ENCODE data around the gene ACO2.
"Not testable (repeated sequence)": the region's sequence is repeated elsewhere in the genome, so short reads cannot be mapped to it uniquely, and the experiment has no call there.

The ACO2 gene

DNA sequence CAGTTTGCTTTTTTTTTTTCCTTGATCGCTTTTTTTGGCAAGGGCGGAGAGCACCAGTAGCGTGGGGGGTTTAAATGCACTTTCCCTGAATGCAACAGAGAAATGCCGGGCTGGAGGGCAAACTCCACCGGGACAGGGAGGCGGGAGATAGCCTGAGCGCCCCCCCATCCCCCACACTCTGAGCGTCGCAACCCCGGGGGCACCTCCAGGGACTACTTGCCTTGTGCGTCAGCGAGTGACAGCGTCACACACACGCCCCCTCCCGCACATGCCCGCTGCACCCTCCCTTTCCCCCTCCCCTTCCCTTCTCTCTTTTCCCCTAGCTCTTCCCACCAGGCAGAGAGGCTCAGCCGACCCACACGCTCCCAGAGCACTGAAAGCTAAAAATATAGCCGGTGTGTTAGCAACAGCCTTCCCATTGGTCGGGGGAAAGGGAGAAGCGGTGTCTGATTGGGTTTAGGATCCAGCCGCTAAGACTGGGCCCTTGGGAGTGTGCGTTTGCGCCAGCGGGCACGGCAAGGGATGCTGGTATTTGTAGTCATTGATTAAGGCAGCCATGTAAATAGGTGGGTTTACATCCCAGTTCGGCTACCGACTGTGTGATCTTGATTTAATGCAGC, 20.6 kb upstream of the ACO2 start:
- peak; percentile 98 for DNase-seq (ENCODE audit: low spot score)

DNA sequence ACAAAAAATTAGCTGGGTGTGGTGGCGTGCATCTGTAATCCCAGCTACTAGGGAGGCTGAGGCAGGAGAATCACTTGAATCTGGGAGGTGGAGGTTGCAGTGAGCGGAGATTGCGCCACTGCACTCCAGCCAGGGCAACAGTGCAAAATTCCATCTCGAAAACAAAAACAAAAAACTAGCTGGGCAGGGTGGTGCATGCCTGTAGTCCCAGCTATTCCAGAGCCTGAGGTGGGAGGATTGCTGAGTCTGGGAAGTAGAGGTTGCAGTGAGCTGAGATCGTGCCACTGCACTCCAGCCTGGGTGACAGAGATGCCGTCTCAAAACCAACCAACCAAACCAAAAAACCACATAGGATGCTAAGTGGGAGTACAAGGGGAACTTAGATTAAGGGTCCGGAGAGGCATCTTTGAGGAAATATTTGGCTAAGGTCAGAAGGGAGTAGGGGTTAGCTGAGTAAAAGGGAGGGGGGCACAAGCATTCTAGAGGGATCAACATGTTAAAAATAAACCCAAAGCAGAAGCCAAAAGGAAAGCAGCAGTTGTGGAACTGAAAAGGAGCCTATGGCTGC, 10.7 kb upstream of the ACO2 start:
- no peak for DNase-seq (ENCODE audit: low spot score)

DNA sequence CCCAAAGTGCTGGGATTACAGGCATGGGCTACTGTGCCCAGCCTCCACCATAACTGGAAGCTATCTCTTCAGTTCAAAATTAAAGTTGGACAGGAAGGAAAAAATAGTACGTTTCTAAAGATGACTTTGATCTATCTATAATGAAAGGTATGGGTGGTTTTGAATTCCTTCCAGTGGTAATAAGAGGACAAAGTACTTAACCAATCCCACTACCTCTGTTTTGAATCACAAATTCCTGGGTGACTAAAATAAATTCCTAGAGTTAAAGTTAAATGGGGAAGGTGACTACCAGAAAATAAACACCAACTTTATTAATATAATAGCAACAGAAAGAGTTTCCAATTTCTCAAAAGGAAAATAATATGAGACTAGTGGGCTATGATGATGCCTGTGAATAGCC, 9.5 kb upstream of the ACO2 start:
- no peak for DNase-seq (ENCODE audit: low spot score)

DNA sequence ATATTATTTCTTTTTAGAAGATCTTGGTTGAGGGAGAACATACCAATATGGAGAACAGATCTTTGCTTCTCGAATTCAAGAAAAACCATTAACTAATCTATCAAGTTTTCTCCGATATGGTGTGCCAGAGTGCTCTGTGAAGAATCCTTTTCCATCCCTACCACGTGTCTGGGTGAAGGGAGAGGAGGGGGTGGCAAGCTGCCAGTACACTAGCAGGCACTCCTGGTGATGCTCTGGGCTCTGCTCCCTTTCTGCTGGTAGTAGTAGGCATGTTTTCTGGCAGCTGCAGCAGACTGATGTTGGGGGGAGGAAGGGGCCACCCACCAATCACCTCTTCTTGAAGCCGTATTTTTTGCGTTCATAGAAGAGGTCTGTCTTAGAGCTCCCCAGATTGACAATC, 8.8 kb upstream of the ACO2 start:
- not testable (repeated sequence) for DNase-seq (ENCODE audit: low spot score)

DNA sequence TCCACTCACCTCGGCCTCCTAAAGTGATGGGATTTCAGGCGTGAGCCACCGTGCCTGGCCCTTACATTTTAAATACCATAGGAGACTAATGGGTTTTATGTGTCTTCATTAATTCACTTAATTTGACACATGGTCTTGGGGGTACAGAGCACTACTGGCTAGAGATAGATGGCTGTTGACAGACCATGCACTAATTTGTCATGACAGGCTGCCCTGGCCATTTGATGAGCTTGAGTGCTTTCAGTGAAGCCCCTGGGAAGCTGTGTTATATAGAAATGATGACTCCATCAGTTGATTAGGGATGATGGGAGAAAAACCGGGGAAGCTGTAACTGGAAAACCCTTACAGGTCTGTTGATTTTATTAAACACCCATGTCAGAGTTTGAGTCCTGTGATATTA, 7.0 kb upstream of the ACO2 start:
- DNase-seq (ENCODE audit: low spot score): no peak

DNA sequence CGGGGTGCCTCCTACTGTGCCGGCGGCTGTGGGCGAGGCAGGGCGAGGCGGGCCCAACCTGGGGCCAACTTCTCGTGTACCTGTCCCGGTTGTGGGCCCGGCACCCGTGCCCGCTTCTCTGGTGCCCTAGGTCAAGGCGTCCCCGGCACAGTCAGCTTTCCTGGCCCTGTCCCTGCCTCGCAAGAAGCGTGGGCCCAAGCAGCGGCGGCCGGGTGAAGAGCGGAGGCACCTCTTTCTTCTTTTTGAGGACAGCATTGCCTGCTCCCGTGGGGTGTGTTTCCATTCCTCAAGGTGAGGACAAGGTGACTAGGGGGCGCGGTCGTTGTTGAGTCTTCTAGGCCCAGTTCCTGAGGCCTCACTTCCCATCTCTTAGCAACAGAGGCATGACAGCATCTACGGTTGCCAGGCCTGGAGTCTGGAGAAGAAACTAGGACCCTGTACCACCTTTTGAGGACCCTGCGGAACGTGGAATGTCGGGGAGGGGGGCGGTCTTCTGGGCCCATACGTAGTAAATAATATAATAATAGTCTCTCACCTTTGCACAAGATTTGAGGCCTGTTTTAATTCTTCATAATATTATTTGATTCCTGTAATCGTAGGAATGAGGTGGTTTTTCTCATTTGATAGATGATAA, 418 bp downstream of the ACO2 start:
- no peak for DNase-seq (ENCODE audit: low spot score)

DNA sequence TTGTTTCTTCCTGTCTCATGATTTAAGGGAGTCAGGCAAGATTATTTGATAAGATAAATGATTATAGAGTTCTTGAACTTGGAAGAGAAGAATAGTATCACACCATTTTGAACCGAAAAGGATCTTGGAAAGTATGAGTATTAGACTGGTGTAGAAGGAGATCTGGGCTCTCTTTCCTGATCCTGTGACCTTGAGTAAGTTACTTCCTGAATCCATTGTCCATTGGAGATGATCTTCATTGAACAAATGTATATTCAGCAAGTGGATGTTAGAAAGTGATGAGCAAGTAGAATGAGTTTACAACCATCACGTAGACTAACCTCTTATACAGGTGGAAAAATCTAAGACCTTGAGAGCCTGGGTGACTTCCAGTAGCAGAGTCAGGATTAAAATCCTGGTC, 2.0 kb downstream of the ACO2 start:
- no peak for DNase-seq (ENCODE audit: low spot score)

DNA sequence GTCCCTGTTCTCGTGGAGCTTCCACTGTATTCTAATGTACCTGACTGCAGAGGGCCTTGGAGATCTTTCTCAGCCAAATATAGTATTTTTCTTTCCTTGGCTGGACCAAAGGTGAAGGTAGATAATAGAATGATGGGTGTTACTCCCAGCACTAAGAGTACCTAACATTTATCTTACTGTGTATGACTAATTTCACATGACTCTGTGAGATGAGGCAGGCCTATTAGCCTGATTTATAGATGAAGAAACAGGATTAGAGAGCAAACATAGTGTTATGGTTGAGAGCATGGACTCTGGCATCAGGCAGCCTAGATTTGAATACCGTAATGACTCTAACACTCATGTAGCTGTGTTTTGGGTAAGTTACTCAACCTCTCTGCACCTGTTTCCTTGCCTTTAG, 2.7 kb downstream of the ACO2 start:
- DNase-seq (ENCODE audit: low spot score): no peak

DNA sequence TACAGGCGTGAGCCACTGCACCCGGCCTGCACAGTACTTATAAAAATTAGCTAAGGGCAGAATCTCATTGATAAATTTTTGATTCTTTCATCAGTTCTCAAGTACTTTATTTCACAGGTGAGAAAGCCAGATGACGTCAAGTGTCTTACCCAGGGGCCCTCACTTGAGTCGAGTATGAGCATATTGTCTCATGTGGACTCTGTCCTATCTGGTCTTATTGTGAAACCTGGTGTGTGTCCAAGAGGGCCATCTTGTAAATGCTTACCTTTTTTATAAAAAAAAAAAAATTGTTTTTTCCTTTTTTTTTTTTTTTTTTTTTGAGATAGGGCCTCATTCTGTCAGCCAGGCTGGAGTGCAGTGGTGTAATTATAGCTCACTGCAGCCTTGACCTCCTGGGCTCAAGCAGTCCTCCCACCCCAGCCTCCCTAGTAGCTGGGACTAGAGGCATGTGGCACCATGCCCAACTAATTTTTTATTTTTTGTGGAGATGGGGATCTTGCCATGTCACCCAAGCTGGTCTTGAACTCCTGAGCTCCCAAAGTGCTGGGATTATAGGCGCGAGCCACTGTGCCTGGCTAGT, 6.0 kb downstream of the ACO2 start:
- DNase-seq (ENCODE audit: low spot score): no peak

DNA sequence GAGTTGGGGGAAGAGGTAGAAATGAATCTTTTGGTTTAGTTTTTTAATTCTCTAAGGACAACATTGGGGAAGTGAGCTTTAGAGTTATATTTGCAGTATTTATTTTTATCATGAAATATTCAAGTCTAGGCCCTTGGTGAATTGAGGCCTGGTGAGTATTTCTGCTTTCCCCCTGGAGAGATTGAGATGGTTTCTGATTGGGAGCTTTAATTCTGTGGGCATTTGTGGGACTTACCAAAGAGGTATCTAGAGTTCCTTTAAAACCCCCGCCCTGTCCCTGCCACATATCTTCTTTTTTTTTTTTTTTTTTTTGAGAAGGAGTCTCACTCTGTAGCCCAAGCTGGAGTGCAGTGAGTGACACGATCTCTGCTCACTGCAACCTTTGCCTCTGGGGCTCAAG, 9.6 kb downstream of the ACO2 start:
- DNase-seq (ENCODE audit: low spot score): no peak

DNA sequence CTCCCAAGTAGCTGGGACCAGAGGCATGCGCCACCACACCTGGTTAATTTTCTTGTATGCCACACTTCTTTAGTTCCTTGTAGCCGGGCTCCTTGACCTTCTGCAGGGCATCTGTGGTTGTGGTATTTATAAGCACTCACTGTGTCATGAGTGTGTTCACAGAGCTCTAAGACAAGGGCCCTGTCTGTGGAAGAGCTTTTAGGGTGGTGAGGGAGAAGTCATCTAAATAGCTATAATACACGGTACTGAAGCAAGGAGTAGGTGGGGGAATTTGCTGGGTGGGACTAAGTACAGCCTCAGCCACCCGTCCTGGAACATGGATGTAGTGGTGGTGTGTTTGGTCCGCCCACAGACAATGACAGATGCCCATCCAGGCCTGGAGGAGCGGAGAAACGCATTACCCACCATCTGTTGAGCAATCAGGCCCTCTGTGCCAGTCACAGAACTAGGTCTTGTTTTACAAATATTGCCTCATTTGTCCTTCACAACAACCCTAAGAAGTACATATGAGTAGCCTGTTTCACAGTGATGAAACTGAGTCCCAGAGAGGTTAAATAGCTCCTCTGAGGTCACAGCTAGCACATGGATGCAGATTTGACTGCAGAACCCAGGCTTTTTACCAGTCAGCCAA, 10.1 kb downstream of the ACO2 start:
- no peak for DNase-seq (ENCODE audit: low spot score)

DNA sequence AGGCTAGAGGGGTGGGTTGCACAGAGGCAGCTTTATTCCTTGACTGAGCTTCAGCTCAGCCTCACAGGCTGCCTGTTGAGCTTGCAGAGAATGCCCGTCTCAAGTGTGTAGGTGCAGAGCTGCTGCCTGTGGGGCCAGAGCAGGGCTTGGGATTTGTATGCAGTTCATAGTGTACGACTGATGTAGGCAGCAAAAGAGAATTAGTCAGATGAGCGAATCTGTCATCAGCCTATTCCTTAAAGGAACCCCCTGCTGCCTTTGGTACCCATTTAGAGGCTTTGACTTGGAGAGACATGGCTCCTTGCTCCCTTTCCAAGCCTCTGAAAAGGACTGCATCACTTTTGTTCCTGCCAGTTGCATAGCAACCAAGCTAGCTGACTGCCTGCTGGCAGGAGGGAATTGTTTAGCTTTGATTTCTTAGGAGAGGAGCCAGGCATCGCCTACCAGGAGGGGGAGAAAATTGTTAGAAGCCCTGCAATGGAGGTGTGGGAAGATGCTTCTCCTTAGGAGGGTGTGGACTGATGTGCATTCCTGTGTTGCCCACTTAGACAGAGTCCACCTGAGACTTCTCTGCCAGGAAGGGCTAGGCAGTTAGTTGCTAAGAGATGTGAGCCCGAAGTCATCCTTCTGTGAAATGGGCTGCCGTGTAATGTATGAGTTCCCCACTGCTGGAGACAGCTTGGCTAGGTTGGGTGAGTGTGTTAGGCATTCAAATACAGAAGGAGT, 10.9 kb downstream of the ACO2 start:
- peak; percentile 72 for DNase-seq (ENCODE audit: low spot score)

DNA sequence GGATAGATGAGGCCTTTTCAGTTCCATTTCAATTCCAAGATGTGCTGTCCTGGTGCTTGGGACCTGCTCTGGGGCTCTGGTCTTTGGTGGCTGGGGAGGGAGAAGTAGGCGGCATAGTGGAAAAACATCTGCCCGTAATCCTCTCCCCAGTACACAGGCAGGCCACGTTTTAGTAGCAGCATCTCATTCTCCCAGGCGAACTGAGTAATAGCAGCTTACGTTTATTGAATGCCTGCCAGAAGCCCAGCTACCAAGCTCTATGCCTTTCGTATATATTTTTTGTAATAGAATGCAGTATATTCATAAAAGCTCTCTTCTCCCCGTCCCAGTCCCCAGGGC, 11.4 kb downstream of the ACO2 start:
- peak; percentile 64 for DNase-seq (ENCODE audit: low spot score)

DNA sequence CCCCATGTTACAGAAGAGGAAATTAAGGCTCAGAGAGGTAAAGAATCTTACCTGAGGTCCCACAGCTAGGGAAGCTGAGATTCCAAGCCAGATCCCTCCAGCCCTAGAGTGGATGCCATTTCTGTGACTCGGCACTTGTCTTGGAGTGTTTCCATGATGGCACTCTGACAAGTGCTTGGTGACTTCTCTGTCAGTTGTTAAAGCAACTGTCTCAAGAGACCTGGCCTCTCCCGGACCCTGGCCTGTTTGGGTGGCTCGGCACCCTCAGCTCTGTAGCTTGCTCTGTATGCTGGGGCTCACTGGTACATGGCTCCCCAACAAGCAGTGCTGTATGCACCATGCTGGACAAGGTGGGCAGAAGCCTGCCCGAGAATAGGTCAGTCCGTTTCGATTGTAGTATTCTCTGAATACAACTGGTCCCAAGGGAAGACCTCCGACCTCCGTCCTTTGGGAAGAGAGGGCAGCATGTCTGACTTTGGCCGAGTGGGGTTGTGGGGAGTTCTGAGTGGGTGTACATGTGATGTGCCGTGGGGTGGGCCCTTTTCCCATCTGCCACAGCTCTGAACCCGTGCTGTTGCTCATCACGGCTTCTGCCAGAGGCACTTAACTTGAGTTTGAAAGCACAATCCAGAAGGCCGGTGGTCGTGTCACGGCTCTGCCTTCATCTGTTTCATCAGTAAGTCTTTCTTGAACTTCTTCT, 12.4 kb downstream of the ACO2 start:
- peak; percentile 63 for DNase-seq (ENCODE audit: low spot score)

DNA sequence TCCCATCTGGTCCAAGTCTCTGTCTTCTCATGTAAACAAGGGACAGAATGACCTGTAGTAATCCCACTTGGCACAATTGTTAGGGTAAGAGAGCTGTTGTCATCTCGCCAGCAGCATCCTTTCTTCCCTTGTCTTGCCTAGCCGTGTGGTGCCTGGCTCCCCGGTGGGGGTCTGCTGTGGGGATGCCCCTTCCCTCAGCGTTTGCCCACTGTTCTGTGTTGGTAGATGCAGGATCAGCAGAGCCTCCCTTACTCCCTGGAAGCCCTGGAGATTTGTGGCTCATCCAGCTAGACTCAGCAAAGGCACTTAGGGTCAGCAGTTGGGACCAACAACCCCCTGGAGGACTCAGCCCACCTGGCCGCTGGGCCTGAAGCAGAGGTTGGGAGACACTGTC, 13.0 kb downstream of the ACO2 start:
- DNase-seq (ENCODE audit: low spot score): no peak

DNA sequence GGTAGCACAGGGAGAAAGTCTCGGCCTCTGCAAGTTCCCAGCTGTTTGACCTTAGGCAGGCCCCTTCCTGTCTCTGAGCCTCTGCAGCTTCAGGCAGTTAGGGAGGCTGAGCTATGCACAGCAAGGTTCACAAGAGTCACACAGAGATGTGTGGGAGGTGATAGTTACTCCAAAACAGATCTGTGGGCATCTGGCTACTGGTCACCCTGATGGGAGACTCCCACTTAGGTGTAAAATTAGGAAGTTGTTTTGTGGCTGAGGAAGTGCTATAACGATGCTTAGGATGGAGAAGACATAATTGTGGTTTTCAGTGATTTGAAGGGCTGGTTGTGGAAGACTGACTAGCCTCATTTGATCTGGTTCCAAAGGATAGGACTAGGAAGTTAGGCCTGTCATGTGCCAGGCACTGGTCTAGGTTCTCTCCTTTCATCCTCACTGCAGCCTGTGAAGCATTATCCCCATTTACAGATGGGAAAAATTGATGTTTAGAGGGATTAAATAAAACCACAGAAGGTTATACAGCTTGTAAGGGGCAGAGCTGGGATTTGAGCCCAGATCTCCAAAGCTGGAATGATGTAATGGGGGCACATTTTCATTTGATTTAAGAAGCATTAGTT, 13.5 kb downstream of the ACO2 start:
- DNase-seq (ENCODE audit: low spot score): peak; percentile 49

DNA sequence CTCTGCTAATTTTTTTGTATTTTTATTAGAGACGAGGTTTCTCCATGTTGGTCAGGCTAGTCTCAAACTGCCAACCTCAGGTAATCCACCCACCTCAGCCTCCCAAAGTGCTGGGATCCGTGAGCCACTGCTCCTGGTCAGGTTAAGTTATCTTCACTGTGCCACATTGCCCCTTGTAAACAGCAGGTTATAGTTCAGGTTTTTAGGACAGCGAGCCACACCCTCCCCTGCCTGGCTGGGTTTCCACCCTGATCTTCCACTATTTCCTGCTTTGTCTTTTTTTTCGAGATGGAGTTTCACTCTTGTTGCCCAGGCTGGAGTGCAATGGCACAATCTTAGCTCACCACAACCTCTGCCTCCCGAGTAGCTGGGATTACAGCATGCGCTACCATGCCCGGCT, 16.1 kb downstream of the ACO2 start:
- DNase-seq (ENCODE audit: low spot score): no peak

DNA sequence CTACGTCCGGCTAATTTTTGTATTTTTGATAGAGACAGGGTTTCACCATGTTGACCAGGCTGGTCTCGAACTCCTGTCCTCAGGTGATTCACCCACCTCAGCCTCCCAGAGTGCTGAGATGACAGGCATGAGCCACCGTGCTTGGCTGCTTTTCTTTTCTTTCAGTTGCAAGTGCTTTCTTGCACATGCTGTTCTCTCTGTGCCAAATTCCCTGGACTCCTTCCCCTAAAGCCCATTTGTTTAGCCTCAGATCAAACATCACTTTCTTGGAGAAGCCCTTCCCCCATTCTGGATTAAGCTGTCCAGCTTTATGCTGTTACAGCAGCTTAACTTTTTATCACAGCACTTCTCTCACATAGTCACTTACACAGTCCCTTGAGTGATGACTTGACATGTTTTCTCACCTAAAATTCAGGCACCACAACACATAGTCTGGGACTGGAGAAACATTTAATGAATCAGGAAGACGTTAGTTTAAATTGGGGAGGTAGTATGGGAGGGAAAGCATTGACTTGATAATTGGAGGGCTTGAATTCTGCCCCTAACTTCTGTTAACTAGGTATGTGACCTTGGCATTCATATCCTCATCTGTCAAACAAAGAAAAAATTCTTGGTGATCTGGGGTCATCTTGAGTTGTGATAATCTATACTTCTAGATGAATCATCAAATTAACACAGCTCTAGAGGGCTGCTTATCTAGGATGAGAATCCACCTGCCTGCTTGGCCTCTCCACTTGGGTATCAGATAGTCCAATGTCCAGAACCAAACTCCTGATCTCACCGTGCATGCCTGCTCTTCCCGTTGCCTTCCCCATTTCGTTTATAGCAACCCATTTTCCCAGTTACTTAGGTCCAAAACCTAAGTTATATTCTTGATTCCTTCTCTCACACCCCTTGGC, 18.4 kb downstream of the ACO2 start:
- no peak for DNase-seq (ENCODE audit: low spot score)

DNA sequence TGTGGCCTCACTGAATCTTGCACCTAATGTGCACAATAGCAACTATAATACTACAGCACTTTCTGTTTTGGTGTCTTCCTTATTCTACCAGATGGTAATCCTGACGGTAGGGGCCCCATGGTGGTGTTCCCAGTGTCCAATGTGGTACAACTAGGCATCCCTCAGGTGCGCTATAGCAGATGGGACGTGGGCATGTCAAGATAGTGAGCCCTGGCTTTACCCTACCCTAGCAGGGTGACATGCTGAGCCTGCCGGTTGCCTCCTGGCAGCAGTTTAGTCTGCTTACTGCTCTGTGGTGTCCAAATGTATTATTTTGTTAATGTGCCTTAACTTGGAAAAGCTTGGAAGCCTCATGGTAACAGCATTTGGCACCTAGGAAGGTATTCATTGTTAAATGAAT, 19.2 kb downstream of the ACO2 start:
- DNase-seq (ENCODE audit: low spot score): no peak

DNA sequence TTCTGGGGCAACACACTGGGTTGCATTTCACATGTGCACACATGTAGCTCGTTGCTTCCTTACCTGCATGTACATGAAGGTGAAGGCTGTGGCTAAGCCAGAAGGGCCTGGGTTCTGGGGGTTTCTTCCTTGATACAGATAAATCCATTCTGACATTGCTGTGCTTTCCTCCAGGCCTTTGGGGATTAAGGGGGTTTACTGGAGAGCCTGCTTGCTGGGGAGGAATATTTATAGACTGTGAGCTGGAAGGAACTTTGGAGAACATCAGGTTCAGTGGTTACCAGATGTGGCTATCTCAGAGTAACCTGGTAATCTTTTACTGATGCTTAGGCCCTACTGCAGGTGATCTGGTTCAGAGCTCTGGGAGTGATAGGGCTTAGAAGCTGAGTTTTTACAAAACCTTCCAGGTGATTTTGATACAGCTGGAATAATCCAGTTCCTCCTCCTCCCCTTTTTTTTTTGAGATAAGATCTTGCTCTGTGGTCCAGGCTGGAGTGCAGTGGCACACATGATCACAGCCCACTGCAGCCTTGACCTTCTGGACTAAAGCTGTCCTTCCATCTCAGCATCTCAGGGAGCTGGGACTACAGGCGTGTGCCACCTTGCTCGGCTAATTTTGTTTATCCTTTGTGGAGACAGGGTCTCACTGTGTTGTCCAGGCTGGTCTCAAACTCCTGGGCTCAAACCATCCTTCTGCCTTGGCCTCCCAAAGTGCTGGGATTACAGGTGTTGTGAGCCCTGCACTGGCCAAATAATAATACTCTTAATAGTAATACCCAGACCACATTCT, 19.9 kb downstream of the ACO2 start:
- DNase-seq (ENCODE audit: low spot score): no peak
